RCC 7860 (cell line): Measurements from ENCODE around the gene UQCRC1.

ENCODE experiments used
- DNase-seq: peaks from one replicate; pipeline ENCODE4 v3.0.0-alpha.2; 2015; ENCODE audit warnings: low spot score
- FAIRE-seq: peaks from 2 replicates; lab custom pipeline; 2012; peaks lifted over from hg19 to GRCh38; lab: Jason Lieb, UNC

Gene UQCRC1

DNA sequence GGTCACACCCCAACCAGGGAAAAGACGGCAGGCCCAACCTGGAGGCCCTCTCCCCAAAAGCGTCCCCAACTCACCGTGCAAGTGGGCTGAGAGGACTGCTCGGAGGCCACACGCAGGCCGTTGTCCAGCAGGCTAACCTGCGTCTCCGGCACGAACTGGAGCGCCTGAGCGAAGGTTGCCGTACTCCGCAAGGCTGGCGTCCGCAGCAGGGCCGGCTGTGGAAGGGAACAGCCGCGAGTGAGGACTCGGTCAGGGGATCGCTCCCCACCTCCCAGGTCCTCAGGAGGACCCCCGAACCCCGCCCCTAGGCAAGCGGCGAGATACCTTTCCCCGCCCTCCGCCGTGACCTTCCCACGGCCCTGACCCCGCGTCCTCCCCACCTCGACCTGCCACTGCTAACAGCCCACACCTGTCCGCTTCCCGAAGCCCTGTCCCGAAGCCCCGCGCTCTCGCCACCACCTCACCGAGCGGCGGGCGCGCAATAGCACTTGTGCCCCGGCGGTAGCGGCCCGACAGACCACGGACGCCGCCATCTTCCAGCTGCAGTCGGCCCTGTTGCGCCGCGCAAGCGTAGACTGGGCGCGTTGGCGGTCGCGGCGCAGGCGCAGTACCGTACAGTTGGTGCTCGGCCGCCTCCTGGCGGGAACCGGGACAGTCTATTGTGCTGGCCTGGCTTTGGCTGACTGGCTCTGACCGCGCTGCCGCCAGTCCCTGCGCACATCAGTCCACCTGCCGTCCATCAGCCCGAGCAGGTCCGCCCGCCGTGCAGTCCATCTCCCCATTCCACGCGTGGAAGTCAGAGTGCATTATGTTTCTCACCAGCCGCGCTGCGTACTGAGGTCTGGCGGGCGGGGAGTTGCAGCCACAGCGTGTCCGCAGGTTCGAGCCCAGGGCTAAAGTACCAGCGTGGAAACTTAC, at the start of gene UQCRC1:
TSS of gene UQCRC1 (minus strand) at position 559 of the 918 bp plus-strand sequence. CDS start at position 533, 26 bp downstream.
- DNase-seq (peak; percentile 85), FAIRE-seq (peak; percentile 51)

DNA sequence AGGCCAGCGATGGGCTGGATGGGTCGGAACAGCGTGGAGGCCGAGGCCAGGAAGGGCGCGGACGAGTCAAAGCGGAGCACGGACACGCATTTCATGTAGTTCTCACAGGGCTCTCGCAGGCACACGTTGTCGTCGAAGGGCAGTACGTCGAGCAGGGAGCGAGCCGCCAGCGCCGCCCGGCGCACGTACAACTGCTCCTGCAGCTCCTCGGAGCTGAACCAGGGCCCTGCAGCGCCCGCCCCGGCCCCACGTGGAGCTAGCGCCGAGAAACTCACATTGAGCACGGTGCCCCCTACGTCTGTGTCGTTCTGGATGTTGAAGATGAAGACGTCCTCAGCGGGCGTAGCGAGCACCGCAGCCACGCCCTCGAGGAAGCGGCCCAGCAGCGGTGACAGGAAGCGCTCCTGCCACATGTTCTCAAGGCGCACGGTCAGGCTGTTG, 47.4 kb upstream of the UQCRC1 start:
- no peak for DNase-seq
- no peak for FAIRE-seq

DNA sequence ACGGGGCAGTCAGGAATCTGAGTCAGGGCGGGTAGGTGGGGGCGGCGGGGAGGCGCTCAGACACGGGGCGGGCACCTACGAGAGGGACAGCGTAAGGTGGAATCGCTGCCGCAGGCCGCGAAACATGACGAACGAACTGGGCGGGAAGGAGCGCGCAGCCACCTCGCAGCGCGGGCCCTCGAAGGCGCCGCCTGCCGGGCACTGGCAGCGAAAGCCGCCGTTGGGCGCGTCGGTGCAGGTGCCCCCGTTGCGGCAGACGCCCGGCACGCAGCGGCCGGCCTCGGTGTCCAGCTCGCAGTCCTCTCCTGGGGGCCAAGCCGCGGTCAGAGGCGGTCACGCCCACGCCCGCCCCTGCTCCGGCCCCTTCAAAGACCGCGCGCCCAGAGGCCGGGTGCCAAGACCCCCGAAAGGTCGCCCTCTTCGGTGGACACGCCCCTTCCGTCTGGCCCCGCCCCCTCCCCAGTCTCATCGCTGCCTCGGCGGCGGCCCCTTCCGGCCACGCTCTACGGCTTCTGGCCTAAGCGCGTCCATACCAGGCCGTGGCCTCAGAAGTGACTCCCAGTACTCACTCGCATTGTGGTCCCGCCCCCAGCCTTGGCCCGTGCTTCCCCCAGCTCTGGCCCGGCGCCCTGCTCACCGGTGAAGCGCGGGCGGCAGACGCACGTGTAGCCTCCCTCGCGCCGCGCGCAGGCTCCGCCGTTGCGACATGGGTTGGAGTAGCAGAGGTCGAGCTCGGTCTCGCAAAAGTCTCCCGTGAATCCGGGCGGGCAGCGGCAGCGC, 46.8 kb upstream of the UQCRC1 start:
- FAIRE-seq (no peak), DNase-seq (peak; percentile 20)

DNA sequence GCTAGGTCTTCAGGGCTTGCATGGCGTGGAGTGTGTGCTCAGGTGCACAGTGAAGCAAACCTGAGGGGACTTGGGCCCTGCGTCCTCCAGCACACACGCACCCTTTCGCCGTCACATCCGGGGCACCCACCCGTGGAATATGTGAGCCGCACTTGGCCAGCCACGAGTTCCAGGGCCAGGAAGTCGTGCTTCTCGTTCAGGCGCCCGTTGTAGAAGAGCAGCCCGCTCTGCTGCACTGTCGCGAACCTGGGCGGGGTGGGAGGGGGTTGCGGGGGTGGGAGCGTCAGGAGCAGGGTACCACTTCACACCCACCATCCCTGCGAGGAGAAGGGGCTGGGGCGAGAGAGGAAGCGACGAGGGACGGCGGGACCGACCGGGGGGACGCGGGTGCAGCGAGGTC, 46.2 kb upstream of the UQCRC1 start:
- FAIRE-seq (no peak), DNase-seq (no peak)

DNA sequence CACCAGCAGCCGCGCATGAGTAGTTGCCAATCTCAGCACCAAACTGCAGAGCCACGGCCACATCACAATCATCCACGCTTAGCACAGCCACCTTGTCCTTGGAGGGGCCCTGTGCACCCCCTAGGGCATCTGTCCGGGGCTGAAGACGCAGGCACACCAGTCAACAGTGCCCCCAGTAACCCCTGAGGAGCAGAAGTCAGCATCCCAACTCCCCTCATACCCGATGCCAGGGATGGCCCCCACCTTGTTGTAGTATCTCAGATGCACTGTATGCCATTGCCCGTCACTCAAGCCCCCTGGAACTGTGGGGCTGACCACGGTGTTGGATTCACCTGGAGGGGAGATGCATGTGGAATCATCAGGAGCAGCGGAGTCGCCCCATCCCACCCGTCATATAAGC, 45.6 kb upstream of the UQCRC1 start:
- DNase-seq (no peak), FAIRE-seq (no peak)

DNA sequence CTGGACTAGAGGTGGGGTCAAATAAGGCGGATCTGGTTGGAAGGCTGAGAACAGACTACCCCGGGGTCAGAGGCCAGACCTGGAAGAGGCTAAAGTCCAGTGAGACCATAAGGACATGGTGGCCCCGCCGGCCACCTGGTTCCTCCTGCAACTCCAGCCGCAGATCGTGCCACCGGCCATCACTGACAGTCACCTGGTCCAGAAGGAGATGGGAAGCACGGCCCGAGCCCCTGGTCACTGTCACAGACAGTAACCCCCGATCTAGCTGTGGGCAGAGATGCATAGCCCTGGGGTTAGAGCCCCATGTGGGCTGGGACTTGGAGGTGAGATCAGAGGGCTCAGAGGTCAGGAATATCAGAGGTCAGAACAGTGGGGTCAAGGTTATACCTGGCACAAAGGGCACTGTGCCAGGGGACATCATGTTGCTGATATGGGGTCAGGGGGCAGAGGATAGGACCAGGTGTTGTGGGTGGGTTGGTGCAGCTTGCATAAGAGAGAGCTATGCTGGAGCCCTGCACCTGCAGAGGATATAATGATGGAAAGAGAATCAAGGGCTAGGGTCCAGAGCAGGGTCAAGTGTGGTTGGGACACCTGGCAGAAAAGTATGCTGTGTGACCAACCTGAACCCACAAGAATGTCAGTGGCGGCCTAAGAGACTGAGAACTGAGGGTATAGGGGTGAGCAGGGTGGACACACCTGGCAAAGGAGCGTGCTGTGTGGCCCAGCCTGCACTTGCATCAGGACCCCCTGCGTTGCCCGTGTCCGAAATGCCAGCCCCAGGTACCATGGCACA, 43.7 kb upstream of the UQCRC1 start:
- FAIRE-seq (no peak), DNase-seq (no peak)

DNA sequence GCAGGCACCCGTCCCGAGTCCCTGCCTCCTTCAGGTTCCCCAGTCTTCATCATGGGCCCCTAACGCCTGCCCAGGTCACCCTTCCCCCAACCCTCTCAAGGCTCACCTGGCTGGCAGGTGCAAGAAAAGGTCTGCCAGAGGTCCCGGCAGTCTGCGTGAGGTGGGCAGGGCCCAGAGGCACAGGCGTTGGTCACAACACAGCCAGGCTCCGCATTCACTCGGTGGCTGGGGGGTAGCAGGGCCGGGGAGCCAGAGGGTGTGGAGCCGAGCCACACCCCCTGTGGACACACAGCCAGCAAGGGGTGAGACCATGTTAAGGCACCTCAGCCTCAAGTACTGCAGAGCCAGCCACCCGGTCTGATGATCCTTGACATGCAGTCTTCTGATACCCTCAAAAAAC, 42.3 kb upstream of the UQCRC1 start:
- no peak for FAIRE-seq

DNA sequence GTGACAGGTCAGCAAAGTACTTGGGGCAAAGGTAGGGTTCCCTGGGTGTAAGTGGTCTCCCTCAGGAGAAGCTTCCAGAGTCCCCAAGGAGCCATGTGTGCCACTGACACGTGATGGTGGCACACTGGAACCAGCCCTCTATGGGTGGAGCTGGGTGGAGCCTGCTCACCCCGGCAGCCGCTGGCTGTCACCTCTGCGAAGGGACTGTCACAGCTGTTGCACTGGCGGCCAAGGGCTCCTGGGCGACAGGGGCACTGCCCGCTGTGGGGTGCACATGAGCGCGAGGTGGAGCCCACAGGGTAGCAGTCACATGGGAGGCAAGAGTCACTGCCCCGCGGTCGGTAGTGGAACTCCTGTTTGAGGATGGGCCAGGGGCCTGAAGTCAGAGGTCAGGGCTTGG, 41.3 kb upstream of the UQCRC1 start:
- FAIRE-seq (no peak), DNase-seq (no peak)

More for the DNA sequence above, 42.3 kb upstream of the UQCRC1 start:
- no peak for DNase-seq

DNA sequence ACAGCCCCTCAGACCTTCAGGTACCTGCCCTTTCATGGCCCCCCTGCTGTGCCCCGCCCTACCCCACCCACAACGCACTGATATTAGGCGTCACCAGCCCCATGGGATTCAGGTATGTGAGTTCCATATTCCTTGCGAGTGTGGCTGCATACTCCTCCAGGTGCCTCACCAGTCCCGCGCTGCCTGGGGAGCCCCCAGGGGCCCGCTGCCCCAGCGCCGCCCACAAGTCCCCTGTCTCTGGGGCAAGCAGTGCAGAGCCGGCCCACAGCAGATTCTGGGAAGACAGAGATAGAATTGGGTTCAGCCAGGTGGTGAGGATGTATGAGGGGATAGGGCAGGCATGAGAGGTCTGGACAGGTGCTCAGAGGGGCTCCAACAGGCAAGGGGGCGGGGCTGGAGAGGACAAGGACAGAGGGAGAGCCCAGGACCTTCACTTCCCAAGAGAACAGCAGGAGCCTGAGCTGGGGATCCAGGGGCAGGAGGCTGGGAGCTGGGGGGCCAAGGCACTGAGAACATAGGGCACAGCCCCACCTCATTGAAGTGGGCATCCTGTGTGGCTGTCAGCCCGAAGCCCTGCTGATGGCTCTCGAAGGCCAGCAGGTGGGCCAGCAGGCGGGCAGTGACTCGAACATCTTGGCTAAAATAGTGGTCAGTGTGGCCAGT, 38.9 kb upstream of the UQCRC1 start:
- DNase-seq (no peak), FAIRE-seq (no peak)

DNA sequence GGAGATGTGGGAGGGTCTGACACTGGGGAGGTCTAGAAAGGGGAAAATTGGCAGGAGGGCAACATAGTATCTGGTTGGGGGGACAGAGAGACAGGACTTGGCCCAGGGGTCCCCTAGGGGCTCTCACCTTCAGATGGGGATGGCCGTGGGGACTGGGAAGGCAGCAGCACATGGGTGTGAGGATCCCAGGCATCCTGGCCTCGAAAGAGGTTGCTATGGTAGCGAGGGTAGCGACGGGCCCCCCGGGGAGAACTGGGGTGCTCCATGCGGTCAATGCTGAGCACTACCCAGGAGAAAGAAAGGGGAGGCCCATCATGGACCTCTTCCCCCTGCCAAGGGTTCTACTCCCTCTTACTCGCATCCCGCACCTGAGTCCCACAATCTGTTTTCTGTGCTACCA, 38.3 kb upstream of the UQCRC1 start:
- DNase-seq (no peak), FAIRE-seq (no peak)

DNA sequence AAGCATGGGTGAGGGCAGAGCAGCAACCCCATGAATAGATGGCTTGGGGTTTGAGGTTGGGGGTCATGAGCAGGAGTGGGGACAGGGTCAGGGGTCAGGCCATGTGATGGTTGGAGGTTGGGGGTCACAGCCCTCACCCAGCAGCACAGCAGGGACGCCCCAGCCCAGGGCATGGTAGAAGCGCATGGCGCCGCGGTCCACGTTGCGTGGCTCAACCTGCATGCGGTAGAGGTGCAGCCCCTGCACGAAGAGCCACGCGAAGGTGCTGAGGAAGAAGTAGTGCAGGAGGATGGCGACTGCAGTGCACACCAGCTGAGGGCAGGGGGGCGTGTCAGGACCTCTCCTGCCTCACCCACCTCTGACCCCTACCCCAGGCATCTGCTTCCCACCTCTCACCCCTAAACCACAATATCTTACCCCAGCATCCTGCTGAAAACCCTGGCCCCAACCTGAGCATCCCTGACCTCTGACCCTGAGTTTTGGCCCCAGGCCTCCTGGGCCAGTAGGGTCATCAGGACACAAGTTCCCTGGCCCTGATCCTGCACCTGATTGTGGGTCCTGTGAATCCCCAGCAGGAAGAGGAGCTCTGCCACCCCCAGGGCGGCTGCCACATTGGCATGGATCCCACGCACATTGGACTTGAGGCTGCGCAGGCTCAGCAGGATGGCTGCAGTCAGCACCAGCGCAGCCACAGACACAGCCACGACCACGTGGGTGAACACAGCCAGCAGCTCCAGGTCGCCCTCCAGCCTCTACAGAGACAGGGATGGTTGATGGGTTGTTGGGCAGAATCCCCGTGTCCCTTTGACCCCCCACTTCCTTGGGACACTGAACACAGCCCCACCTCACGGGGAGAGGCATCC, 35.7 kb upstream of the UQCRC1 start:
- DNase-seq (no peak), FAIRE-seq (no peak)

DNA sequence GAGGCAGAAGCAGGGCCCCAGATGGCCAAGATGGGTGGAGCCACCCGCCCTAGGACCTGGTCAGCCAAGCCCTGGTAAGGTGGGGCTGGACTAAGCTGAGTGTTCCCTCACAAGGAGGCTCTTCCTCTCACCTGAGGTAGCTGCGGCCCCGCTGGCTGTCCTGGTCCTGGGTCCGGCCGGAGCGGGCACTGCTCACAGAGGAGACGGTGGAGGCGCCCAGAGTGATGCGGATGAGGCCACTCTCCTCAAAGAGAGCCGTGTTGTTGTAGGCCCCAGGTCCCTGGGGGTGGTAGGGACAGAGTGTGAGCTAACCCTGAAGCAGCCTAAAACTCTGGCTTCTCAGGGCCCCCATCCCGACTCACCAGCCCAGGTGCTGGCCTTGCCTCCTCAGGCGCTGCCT, 33.2 kb upstream of the UQCRC1 start:
- DNase-seq (no peak), FAIRE-seq (no peak)

DNA sequence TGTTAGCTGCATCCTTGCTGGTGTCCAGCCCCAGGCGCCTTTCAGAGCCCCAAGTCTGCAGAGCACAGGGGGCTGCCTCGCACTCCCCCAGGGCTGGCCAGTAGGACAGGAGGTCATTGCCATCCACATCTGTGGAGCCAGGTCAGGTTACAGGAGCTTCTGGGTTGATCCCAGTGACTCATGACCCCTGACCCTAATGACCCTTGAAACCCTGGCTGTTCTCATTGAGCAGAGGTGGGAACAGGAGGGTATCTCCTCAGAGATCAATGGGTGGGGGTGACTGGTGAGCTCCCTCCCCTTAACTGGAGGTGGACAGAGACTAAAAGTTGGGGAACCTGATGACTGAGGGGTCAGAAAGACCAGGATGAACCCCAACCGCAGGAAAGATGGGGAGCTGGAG, 31.9 kb upstream of the UQCRC1 start:
- no peak for FAIRE-seq
- DNase-seq, result no peak

DNA sequence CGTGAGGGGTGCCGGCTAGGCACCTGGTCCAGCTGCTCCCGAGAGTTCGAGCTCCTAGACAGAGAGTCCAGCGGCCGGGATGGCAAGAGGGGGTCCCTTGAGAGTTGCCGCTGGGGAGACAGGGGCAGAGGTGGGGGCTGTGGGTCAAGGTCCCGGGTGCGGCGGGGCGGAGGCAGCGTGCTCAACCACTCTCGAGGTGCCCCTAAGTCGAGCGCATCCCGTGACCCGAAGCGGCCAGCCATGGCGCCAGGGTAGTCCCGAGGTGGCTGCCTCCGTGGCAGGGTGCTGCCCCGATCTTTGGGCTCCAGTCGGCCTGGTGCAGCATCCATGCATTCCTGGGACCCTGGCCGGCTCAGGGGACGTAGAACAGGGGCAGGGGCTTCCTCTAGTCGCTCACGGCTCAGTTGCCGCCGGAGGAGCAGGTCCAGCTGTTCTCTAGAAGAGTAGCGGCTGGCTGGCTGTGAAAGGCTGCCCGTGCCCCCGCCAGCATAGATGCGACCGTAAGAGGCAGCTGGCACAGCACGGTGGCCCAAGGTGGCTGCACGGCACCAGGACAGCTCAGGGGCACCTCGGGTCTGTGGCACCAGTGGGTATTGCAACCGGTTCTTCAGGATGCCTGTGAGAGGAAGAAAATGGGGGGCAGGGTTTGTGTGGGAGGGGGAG, 30.6 kb upstream of the UQCRC1 start:
- DNase-seq, result no peak
- no peak for FAIRE-seq

DNA sequence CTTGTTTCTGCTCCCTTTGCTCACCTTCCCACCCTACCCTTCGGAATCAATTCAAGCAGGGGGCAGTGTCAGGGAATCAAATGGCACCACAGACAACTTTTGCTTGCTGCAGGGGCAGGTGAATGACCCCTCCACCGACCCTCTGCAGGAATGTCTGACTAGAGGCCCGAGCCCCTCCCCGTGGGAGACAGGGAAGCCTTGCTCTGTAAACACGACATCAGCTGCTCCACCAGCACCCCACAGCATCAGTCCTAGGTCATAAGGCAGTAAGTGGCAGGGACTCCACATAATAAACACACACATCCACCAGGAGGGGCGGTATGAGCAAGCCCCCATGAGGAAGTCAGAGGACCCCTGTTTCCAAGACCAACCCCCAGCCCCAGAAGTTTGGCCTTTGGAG, 27.9 kb upstream of the UQCRC1 start:
- FAIRE-seq (no peak), DNase-seq (no peak)

DNA sequence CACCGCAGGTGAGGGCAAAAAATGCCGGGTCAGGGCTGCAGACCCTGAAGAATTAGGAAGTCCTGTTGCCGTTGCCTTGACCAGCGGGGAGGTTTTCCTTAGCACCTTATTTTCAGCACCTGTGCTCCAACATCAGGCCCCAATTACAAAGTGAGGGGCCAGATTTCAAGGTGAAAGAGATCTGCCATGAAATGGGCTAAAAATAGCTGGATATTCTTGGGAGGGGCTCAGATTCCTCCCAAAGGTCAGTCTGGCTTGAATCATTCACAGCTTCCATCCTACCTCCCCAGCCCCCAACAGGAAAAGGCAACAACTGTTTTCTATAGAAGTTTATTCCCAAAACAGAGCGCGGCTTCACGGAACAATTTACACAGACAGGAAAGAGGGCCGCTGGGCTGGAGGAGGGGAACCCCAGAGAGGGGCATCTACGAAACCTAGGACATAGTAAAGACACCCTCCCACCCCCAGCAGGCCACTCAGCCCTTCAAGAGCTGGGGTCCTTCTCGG, 26.8 kb upstream of the UQCRC1 start:
- FAIRE-seq, result no peak
- no peak for DNase-seq

DNA sequence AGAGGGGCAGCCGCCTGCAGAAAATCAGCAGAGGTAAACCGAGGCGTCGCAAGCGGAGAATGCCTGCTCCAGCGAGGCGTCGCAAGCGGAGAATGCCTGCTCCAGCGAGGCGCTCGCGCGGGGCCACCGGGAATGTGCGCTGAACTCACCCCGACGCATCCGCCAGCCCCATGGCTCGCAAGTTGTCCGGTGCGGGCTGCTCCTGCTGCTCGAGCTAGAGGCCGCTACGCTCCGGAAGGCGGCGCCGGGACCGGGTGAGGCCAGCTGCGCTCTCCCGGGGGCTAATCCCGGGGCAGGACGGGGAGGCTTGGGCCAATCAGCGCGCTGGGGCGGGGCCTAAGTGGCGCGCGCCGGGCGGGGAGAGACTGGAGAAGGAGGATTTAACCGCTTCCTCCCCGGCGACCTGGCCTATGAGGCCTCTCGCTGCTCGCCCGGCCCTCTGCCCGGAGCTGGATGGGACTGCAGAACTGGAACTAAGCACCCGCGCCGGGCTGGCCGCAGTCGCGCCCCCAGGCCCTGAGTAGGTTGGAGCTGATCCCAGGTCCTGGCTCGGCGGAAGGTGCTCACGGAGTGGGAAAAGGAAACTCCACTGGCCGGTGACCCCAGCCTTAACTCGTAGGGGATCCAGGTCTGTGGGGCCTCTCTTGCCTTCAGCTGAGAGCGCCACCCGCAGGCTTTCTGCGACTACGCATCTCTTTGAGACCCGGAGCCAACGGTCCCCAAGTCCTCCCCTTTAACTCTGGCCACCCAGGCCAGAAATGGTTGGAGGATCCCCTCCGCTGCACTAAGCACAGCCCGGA, 26.0 kb upstream of the UQCRC1 start, which contains the start of gene SLC26A6:
TSS of gene SLC26A6 (minus strand) at position 240 of the 800 bp plus-strand sequence. CDS start at position 172, 68 bp downstream.
- FAIRE-seq, result peak; percentile 77
- peak; percentile 87 for DNase-seq

DNA sequence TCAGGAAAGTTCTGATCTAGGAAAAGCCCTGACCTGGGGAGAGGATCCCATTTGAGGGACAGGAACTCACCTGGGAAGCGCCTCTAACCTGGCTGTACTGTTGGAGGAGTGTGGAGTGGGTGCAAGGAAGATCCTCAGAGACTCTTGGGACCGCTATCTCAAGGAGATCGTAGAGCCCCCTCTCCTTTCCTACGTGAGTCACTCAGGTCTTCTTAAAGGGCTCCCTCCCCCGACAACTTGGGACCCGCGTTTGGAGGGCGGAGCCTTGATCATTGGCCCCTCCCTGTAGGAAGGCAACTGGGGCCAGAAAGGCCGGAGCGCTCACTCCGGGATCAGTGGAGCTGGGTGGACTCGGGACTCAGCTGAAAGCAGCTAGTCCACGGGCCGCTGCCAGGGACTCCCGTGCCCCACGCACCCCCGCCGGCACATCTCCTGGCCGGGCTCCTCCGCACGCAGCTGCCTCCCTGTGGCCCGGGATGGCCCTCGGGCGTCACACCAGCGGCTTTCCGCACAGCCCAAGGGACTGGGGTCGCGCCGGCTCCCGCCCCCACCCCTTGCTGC, 25.3 kb upstream of the UQCRC1 start:
- DNase-seq (peak; percentile 49), FAIRE-seq (no peak)
